ENCODE results near the gene RFTN1.
A peak's percentile ranks its signal among the peaks of the same experiment; 100 is the strongest.

RFTN1 gene

GRCh38 chr3:16529264-16529663 is 15.8 kb upstream of the RFTN1 start:
- FAIRE-seq (no peak), DNase-seq (ENCODE audit: low spot score) (no peak)

GRCh38 chr3:16528581-16528993 is 15.1 kb upstream of the RFTN1 start:
- FAIRE-seq (no peak), DNase-seq (ENCODE audit: low spot score) (no peak)

GRCh38 chr3:16528106-16528505 is 14.6 kb upstream of the RFTN1 start:
- FAIRE-seq (no peak), DNase-seq (ENCODE audit: low spot score) (no peak)

GRCh38 chr3:16524196-16524595 is 10.7 kb upstream of the RFTN1 start:
- FAIRE-seq: no peak
- no peak for DNase-seq (ENCODE audit: low spot score)

- FAIRE-seq: no peak
- DNase-seq (ENCODE audit: low spot score): no peak
These were observed 10.3 kb upstream of the RFTN1 start for GRCh38 chr3:16523778-16524177.

GRCh38 chr3:16522834-16523233 is 9.3 kb upstream of the RFTN1 start:
- DNase-seq (ENCODE audit: low spot score): no peak
- no peak for FAIRE-seq

- FAIRE-seq (no peak), DNase-seq (ENCODE audit: low spot score) (no peak)
These were observed 7.7 kb upstream of the RFTN1 start for GRCh38 chr3:16520970-16521881.

- FAIRE-seq: no peak
- DNase-seq (ENCODE audit: low spot score): no peak
These were observed 6.9 kb upstream of the RFTN1 start for GRCh38 chr3:16520241-16520969.

GRCh38 chr3:16516695-16517481 is 3.4 kb upstream of the RFTN1 start:
- no peak for FAIRE-seq
- peak; percentile 14 for DNase-seq (ENCODE audit: low spot score)

- FAIRE-seq (no peak), DNase-seq (ENCODE audit: low spot score) (no peak)
These were observed 2.5 kb upstream of the RFTN1 start for GRCh38 chr3:16515885-16516420.

- DNase-seq (ENCODE audit: low spot score) (no peak), FAIRE-seq (no peak)
These were observed 1.4 kb upstream of the RFTN1 start for GRCh38 chr3:16514755-16515353.

- FAIRE-seq (no peak), DNase-seq (ENCODE audit: low spot score) (no peak)
These were observed 662 bp upstream of the RFTN1 start for GRCh38 chr3:16514021-16514700.

- FAIRE-seq: no peak
- DNase-seq (ENCODE audit: low spot score): peak; percentile 30
These were observed 911 bp downstream of the RFTN1 start for GRCh38 chr3:16512435-16513140.

GRCh38 chr3:16511681-16512434 is 1.6 kb downstream of the RFTN1 start:
- DNase-seq (ENCODE audit: low spot score): peak; percentile 61
- FAIRE-seq: peak; percentile 36

- DNase-seq (ENCODE audit: low spot score): no peak
- no peak for FAIRE-seq
These were observed 2.7 kb downstream of the RFTN1 start for GRCh38 chr3:16510620-16511319.

- DNase-seq (ENCODE audit: low spot score) (no peak), FAIRE-seq (no peak)
These were observed 3.5 kb downstream of the RFTN1 start for GRCh38 chr3:16509721-16510619.

- no peak for DNase-seq (ENCODE audit: low spot score)
- FAIRE-seq: no peak
These were observed 4.9 kb downstream of the RFTN1 start for GRCh38 chr3:16508591-16508995.

- DNase-seq (ENCODE audit: low spot score): no peak
- no peak for FAIRE-seq
These were observed 5.3 kb downstream of the RFTN1 start for GRCh38 chr3:16508243-16508578.

Data from RCC 7860 (cell line).